ENCODE results near the gene ALS2CL. TPM values are rescaled to one million over a fixed set of nuclear protein-coding genes. Genes with fewer than 3 reads are reported as not detected.

The ALS2CL gene
- total RNA-seq, 4 donors from 2014 or later = 4.8 to 10.4 (median 9.6) TPM

- 63 to 70% methylated on average over 2 of the region's 2 CpGs for WGBS, 2 donors (ENCODE audit: low coverage in 1 of 2)
- TF ChIP-seq EP300 (IDR thresholded peaks at IDR 0.05) (no peak), CTCF (IDR thresholded peaks at IDR 0.05) (no peak), POLR2A (IDR thresholded peaks at IDR 0.05) (no peak), POLR2AphosphoS5 (IDR thresholded peaks at IDR 0.05) (no peak)
- Histone ChIP-seq H3K27ac (no peak overlapping the region), H3K9me3 (no peaks in the 10 kb centered on the region), H3K36me3 (no peaks in the 10 kb centered on the region), H3K4me3 (no peak overlapping the region), H3K27me3 (peaks cover 32% of the 10 kb centered on the region), H3K4me1 (no peaks in the 10 kb centered on the region)
- no peak for ATAC-seq
Observed at GRCh38 chr3:46721009-46721408, 27.5 kb upstream of the ALS2CL start.

- H3K4me1 ChIP-seq = no peaks in the 10 kb centered on the region
- TF ChIP-seq POLR2AphosphoS5 (IDR thresholded peaks at IDR 0.05) = no peak
- no peak for TF ChIP-seq POLR2A (IDR thresholded peaks at IDR 0.05)
- no peak for TF ChIP-seq EP300 (IDR thresholded peaks at IDR 0.05)
- TF ChIP-seq CTCF (IDR thresholded peaks at IDR 0.05) = no peak
- H3K4me3 ChIP-seq = no peak overlapping the region
- ATAC-seq = no peak
- WGBS, 2 donors (ENCODE audit: low coverage in 1 of 2) = 50 to 91% methylated on average over 1 to 3 of the region's 4 CpGs
- no peaks in the 10 kb centered on the region for H3K36me3 ChIP-seq
- H3K9me3 ChIP-seq = no peaks in the 10 kb centered on the region
- no peak overlapping the region for H3K27ac ChIP-seq
- peaks cover 37% of the 10 kb centered on the region for H3K27me3 ChIP-seq
Observed at GRCh38 chr3:46719735-46720271, 26.3 kb upstream of the ALS2CL start.

- no peaks in the 10 kb centered on the region for H3K4me1 ChIP-seq
Observed at GRCh38 chr3:46719044-46719565, 25.6 kb upstream of the ALS2CL start.

GRCh38 chr3:46717447-46718231 is 24.2 kb upstream of the ALS2CL start, which contains the start of gene PRSS50:
Gene PRSS50 (minus strand): TSS chr3:46717869. CDS start chr3:46717824, 45 bp downstream.
- Histone ChIP-seq H3K4me1 (no peaks in the 10 kb centered on the region), H3K36me3 (no peaks in the 10 kb centered on the region), H3K27me3 (peaks cover 37% of the 10 kb centered on the region), H3K9me3 (no peaks in the 10 kb centered on the region), H3K4me3 (no peak within 1 kb of the TSS), H3K27ac (no peak within 1 kb of the TSS)
- WGBS, 2 donors (ENCODE audit: low coverage in 1 of 2) = 56% methylated on average over 28 of the region's 61 CpGs; no CpG with 5 or more reads in 1 of the 2 donors
- ATAC-seq = no peak
- TF ChIP-seq CTCF (IDR thresholded peaks at IDR 0.05) (peak in 1 of 4 experiments; percentile 30), EP300 (IDR thresholded peaks at IDR 0.05) (no peak), POLR2AphosphoS5 (IDR thresholded peaks at IDR 0.05) (no peak), POLR2A (IDR thresholded peaks at IDR 0.05) (no peak)

More at GRCh38 chr3:46719044-46719565, 25.6 kb upstream of the ALS2CL start:
- 88% methylated on average over 1 of the region's 2 CpGs; no CpG with 5 or more reads in 1 of the 2 donors for WGBS, 2 donors (ENCODE audit: low coverage in 1 of 2)
- H3K4me3 ChIP-seq = no peak overlapping the region
- peaks cover 37% of the 10 kb centered on the region for H3K27me3 ChIP-seq
- ATAC-seq = no peak
- no peaks in the 10 kb centered on the region for H3K9me3 ChIP-seq
- no peaks in the 10 kb centered on the region for H3K36me3 ChIP-seq
- TF ChIP-seq CTCF (IDR thresholded peaks at IDR 0.05) (no peak), EP300 (IDR thresholded peaks at IDR 0.05) (no peak), POLR2A (IDR thresholded peaks at IDR 0.05) (no peak), POLR2AphosphoS5 (IDR thresholded peaks at IDR 0.05) (no peak)
- no peak overlapping the region for H3K27ac ChIP-seq

Measured in gastroesophageal sphincter (tissue), 4 donors.